OCI-LY7 (cell line): ENCODE results near the gene PLA2G10. TPM values are rescaled to one million over a fixed set of nuclear protein-coding genes. Genes with fewer than 3 reads are reported as not detected.

Experiments
- BruUV-seq: library from RNA; stranded (reverse); fragments of 400-500 nt; replicated peaks from 2 replicates; lab custom pipeline; 2021; lab: Mats Ljungman, UMichigan
- CTCF ChIA-PET: fragments of 300-600 bp; sonication (Branson Sonifier 250); formaldehyde crosslinking; loops from one replicate; lab custom pipeline; 2022; ENCODE audit warnings: antibody characterized with exemption; ENCODE audit not compliant: unreplicated experiment; lab: Charles Lee
- POLR2A ChIA-PET: fragments of 300-600 bp; sonication (Branson Sonifier 250); formaldehyde crosslinking; loops from one replicate; lab custom pipeline; 2022; ENCODE audit warnings: antibody characterized with exemption; lab: Charles Lee
- DNase-seq: peaks from one replicate; pipeline ENCODE4 v3.0.0-alpha.2; 2015; ENCODE audit warnings: low spot score
- H2AFZ ChIP-seq: fragments of 200-600 bp; sonication (generic), shearing (Covaris generic); 2 replicates; pipeline ENCODE4 v1.6.1; 2014; ENCODE audit warnings: mild to moderate bottlenecking, antibody characterized with exemption, low read length, moderate library complexity
- H3K27ac ChIP-seq: fragments of 200-600 bp; sonication (generic); 2 replicates; pipeline ENCODE4 v1.5.1; 2014; ENCODE audit warnings: mixed run types, low read depth, mild to moderate bottlenecking, moderate library complexity, low read length, inconsistent platforms; ENCODE audit not compliant: poor library complexity, severe bottlenecking
- H3K36me3 ChIP-seq: fragments of 200-600 bp; sonication (generic); 2 replicates; pipeline ENCODE4 v1.6.1; 2014; ENCODE audit warnings: mild to moderate bottlenecking, antibody characterized with exemption, low read length, moderate library complexity, mixed read lengths; ENCODE audit not compliant: insufficient read depth
- H3K4me1 ChIP-seq: fragments of 200-600 bp; sonication (generic); 2 replicates; pipeline ENCODE4 v1.5.1; 2014; ENCODE audit warnings: mild to moderate bottlenecking, low read length; ENCODE audit not compliant: insufficient read depth, poor library complexity, severe bottlenecking
- H3K4me2 ChIP-seq: fragments of 200-600 bp; sonication (generic); 2 replicates; pipeline ENCODE4 v1.6.1; 2014; ENCODE audit warnings: mild to moderate bottlenecking, low read length
- H3K4me3 ChIP-seq: fragments of 200-600 bp; sonication (generic); 2 replicates; pipeline ENCODE4 v1.5.1; 2014; ENCODE audit warnings: mild to moderate bottlenecking, low read depth, low read length; ENCODE audit not compliant: poor library complexity, severe bottlenecking
- H3K79me2 ChIP-seq: fragments of 200-600 bp; sonication (generic); 2 replicates; pipeline ENCODE4 v1.6.1; 2016; ENCODE audit warnings: low read depth, mild to moderate bottlenecking, low read length, moderate library complexity, mixed read lengths; ENCODE audit not compliant: insufficient read depth
- H3K9me2 ChIP-seq: fragments of 200-600 bp; sonication (generic); 2 replicates; pipeline ENCODE4 v1.6.1; 2016; ENCODE audit warnings: mild to moderate bottlenecking, low read length, mixed read lengths; ENCODE audit not compliant: insufficient read depth
- H3K9me3 ChIP-seq: fragments of 200-600 bp; sonication (generic); 2 replicates; pipeline ENCODE4 v1.6.1; 2014; ENCODE audit warnings: mild to moderate bottlenecking, mixed run types, low read length, mixed read lengths
- H4K20me1 ChIP-seq: fragments of 200-600 bp; sonication (generic); 2 replicates; pipeline ENCODE4 v1.6.1; 2014; ENCODE audit warnings: mild to moderate bottlenecking, antibody characterized with exemption, low read length, moderate library complexity, mixed read lengths; ENCODE audit not compliant: insufficient read depth
- CTCF ChIP-seq: fragments of 200-600 bp; sonication (generic); conservative IDR thresholded peaks from 2 replicates; pipeline ENCODE4 v1.5.1; 2014; ENCODE audit warnings: mild to moderate bottlenecking, antibody characterized with exemption, low read length, moderate library complexity, mixed read lengths
- EZH2phosphoT487 ChIP-seq: fragments of 200-600 bp; sonication (generic); IDR thresholded peaks from 2 replicates; pipeline ENCODE4 v1.6.1; 2018; ENCODE audit warnings: low read depth, borderline replicate concordance, mild to moderate bottlenecking, mixed run types, antibody characterized with exemption, low read length, moderate library complexity, mixed read lengths
- intact Hi-C: fragments of 100-400 bp; cut with micrococcal nuclease; formaldehyde crosslinking; loops from one replicate; pipeline ENCODE4 v1.10.0; 2022; ENCODE audit not compliant: unreplicated experiment
- total RNA-seq, 2 experiments: library from RNA; depleted of rRNA in 1 of 2; stranded (reverse); fragments of >200 nt in 1 of 2; shearing (Covaris generic) in 1 of 2; gene quantifications; 2 replicates each; pipeline ENCODE4 v1.2.3, GENCODE V29; 2014 to 2022

PLA2G10 gene
- total RNA-seq, 2 experiments from 2014 or later = 0.41 TPM; not detected in 1

- H4K20me1 ChIP-seq = peaks cover 5% of the 10 kb centered on the region
- POLR2A ChIA-PET = interaction anchor here (0.5 to 3.0 kb wide), 8 partner anchors 9 to 286 kb away, joined by 3 to 16 read pairs (median 4); no protein-coding TSS in a partner anchor
- CTCF ChIA-PET = no interaction called here
- H3K79me2 ChIP-seq = peaks cover 55% of the 10 kb centered on the region
- peaks cover 46% of the 10 kb centered on the region for H3K36me3 ChIP-seq
- peak overlapping the region; percentile 93 for H3K4me3 ChIP-seq
- no peak for DNase-seq
- intact Hi-C loops = no loop called here
- TF ChIP-seq EZH2phosphoT487 (no peak), CTCF (no peak)
- H3K4me1 ChIP-seq = peaks cover 38% of the 10 kb centered on the region
- no peaks in the 10 kb centered on the region for H3K9me2 ChIP-seq
- peak overlapping the region; percentile 5; the same call in 1 of the 2 replicates for H2AFZ ChIP-seq
- no peaks in the 10 kb centered on the region for H3K9me3 ChIP-seq
- peak overlapping the region; percentile 96 for H3K4me2 ChIP-seq
- no TSS peak for BruUV-seq
- H3K27ac ChIP-seq = peak overlapping the region; percentile 83
Observed at GRCh38 chr16:14629612-14629918, 64.5 kb downstream of the PLA2G10 start.

GRCh38 chr16:14628806-14629611 lies 65.1 kb downstream of the PLA2G10 start:
- H3K9me3 ChIP-seq = no peaks in the 10 kb centered on the region
- TSS peak; percentile 31 for BruUV-seq
- peaks cover 47% of the 10 kb centered on the region for H3K36me3 ChIP-seq
- H3K27ac ChIP-seq = peak overlapping the region; percentile 83
- POLR2A ChIA-PET = interaction anchor here (0.7 to 3.0 kb wide), 6 partner anchors 9 to 31 kb away, joined by 3 to 16 read pairs (median 6); no protein-coding TSS in a partner anchor
- H3K9me2 ChIP-seq = no peaks in the 10 kb centered on the region
- CTCF ChIA-PET = no interaction called here
- intact Hi-C loops = no loop called here
- no peaks in the 10 kb centered on the region for H4K20me1 ChIP-seq
- peak overlapping the region; percentile 96 for H3K4me2 ChIP-seq
- no peak for TF ChIP-seq EZH2phosphoT487
- no peak for TF ChIP-seq CTCF
- H2AFZ ChIP-seq = peak overlapping the region; percentile 5; the same call in 1 of the 2 replicates
- peak overlapping the region; percentile 93 for H3K4me3 ChIP-seq
- H3K79me2 ChIP-seq = peaks cover 50% of the 10 kb centered on the region
- H3K4me1 ChIP-seq = peaks cover 33% of the 10 kb centered on the region
- peak; percentile 30 for DNase-seq

DNA sequence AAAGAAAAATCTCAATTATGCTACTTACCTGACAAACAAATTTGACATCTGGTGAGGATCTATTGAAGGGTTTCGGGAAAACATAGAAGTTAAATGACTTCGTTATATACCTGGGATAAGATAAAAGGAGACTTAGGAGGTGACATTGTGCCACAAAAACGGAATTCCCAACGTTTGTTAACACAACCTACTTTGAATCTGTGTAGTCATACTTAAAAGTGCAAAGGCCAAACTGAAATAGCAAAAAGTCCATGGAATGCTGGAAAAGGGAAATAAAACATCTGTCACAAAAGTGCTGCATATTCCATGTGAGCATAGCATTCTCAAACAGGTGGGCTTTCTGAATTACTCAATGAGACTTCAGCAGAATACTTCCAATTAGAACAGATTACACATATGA lies 67.0 kb downstream of the PLA2G10 start:
- Histone ChIP-seq H3K36me3 (peaks cover 66% of the 10 kb centered on the region), H3K79me2 (peaks cover 34% of the 10 kb centered on the region), H3K4me3 (no peak overlapping the region), H3K9me2 (no peaks in the 10 kb centered on the region), H3K9me3 (no peaks in the 10 kb centered on the region), H3K4me2 (no peak overlapping the region), H2AFZ (no peak overlapping the region), H4K20me1 (no peaks in the 10 kb centered on the region), H3K27ac (no peak overlapping the region), H3K4me1 (peaks cover 31% of the 10 kb centered on the region)
- intact Hi-C loops = no loop called here
- no peak for DNase-seq
- no TSS peak for BruUV-seq
- TF ChIP-seq CTCF (no peak), EZH2phosphoT487 (no peak)
- CTCF ChIA-PET = no interaction called here
- POLR2A ChIA-PET = no interaction called here
